IPS DF 19.7 (cell line): ENCODE data around the gene TLR8.
"Not testable (repeated sequence)": the region's sequence is repeated elsewhere in the genome, so short reads cannot be mapped to it uniquely, and the experiment has no call there.

Experiments used
- DNase-seq: peaks from one replicate; pipeline ENCODE4 v3.0.0-alpha.2; 2013; ENCODE audit warnings: low read depth, low spot score

The TLR8 gene

DNA sequence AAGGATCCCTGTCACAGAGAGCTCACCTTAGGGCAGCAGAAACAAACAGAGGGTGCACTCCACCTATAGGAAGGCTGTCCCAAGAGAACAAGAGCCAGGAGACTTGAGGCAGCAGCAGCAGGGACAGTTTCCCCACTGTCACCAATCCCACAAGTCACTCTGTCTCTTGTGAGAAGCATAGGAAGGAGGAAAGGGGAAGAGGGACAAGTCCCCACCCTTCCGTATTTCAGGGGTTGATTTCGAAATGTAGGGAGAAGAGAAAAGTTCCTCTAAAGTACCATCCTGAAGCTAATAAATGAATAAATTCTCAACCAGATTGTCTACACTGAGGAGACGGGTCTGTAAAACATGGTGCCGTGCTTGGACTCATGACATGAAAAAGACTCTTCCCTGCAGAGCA is 9.5 kb upstream of the TLR8 start:
- DNase-seq = no peak

DNA sequence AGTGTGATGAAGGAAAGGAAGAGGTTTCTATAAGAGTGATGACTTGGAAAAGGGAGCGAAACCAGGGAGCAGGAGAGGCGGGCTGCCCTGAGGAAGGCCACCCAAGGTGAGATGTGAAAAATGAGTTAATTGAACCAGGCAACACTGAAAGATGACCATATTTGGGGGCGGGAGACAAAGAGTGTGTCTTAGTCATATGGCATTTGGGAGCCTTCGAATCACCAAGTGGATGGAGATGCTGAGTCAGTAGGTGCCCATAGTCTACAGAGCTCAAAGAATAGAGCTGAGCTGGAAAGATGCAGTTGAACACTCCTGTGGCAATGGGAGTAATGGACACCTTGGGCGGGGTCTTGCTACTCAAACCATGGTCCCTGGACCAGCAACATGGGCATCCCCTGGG is 8.3 kb upstream of the TLR8 start:
- DNase-seq = no peak

DNA sequence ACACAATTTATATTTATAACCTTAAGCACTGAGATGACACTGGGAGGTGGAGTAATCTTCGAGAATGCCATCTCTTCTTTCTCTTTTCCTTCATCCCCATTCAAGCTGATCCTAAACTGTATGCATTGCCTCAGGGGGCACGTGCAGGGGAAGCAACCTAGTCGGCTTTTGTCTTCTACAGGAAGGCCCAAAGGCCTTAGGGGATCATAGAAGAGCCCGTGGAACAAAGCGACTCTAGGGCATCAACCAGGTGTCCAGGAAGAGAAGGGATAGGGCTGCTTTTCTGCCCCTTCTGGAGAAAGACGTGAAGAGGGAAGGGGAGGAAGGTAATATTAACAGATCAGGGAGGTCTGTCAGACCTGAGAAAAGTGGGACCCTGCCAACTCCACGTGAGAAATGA is 6.9 kb upstream of the TLR8 start:
- no peak for DNase-seq

DNA sequence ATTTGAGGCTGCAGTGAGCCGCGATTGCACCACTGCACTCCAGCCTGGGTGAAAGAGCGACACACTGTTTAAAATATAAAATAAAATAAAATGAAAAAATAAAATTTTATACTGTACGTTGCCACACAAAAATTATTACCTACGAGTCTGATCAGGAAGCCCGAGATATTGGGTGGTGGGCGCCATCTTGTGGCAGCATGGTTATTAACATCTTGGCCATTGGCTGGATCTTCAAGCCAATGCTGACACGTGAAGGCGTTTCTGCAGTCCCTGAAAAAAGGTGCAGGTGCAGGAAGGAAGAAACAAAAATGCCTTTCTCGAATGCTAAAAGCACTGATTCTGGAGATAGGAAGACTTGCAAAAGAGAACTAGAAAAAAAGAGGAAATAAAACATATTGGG is 4.9 kb upstream of the TLR8 start:
- no peak for DNase-seq

DNA sequence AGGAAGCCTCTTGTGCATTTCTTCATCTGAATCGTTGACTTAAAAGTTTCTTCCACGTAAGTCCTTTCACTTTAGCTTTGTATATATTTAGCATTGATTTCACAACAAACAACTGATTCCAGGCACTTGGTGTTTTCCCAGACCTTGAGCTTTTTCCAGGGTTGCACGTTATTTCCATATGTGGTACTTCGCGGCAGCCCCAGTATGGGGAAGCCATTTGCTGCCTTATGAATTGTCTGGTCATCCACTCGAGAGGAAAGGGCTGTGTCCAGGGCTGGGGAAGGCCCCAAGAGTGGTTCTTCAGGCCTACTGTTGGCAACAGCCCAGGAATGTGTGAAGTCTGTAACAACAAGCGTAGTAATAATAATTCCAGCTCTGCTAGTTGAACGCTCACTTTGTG is 2.8 kb upstream of the TLR8 start:
- DNase-seq = no peak

DNA sequence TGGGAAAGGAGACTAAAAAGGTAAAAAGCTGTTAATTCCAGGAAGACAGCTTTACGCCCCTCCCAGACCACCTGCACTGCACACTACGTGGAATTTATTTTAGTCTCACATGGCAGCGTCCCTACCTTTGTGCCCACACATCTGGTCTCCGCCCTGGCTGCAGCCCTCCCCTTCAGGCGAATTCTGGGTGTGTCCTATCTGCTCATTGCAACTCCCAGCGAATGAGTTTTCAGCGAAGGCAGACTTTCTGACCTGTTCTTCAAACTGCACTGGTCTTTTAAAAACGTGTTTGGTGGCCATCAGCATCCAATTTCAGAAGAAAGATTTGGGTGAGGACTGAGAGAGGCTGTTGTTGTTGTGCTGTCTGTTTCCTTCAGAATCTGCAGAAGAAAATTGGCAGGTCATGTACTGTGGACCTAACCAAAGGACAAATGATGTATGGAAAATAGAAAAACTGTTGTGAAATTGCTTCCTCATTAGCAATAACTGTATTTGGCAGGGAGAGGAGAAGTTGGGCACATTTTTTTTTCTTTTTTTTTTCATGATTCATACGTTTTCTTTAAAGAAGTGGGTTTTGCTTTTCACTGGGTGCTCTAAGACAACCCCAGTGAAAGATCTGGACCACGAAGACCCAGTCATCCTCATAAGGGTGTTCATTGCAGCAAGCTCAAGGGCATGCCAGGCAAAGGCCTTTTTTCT is 4.2 kb downstream of the TLR8 start:
- no peak for DNase-seq

DNA sequence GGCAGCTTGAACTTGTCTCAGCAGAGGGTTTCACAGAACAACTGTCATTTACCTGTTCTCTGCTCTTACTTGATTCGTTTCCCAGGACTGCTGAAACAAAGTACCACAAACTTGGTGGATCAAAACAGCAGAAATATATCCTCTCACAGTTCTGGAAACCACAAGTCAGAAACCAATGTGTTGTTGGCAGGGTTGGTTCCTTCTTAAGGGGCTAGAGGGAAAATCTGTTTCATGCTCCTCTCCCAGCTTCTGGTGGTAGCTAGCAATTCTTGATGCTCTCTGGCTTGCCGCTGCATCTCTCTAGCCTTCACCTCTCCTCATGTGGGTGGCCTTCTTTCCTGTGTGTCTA is 4.7 kb downstream of the TLR8 start:
- no peak for DNase-seq

DNA sequence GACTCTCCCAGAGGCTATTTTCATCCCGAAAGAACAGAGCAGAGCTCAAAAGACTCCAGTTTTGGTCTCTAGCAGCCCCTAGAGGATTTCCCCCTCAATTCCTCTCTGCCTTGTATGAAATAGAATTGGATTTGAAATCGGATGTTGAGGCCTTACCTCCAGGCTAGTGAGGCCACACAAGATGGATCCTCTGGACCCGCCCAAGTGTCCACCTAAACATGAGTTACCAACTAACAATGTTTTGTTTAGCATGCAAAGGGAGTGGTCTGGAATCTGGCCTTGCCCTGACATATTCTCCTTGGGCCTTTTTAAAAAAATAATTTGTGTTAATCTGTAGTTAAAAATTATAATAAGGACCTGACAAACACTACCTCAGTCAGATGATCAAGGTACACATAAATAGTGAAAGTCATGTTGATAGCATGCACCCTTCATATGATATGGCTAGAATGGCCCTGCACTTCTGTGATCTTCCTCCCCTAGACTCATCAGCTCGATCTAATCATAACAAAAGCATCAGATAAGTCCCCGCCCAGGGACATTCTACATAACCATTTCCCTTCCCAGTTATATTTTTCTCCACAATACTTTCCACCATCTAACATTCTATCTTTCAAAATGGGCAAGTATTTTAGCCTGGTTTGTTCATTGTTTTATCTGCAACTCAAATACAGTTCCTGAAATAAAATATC is 6.5 kb downstream of the TLR8 start:
- DNase-seq = no peak

DNA sequence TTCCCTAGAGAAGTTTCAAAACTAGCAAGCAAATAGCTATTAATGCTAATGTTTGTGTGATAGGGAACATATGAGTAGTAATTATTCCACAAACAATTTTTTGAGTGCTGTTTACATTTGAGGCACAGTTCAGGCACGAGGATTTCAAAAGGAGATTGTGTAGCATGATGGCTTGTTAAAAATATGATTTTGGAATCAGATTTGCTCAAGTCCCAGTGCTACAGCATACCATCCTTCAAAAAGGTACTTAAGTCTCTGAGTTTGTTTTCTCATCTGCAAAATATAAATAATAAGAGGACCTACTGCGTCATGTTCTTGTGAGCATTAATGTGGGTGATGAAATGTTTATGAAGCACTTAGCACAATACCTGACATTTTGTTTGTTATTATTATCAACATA is 11.3 kb downstream of the TLR8 start:
- DNase-seq = no peak

DNA sequence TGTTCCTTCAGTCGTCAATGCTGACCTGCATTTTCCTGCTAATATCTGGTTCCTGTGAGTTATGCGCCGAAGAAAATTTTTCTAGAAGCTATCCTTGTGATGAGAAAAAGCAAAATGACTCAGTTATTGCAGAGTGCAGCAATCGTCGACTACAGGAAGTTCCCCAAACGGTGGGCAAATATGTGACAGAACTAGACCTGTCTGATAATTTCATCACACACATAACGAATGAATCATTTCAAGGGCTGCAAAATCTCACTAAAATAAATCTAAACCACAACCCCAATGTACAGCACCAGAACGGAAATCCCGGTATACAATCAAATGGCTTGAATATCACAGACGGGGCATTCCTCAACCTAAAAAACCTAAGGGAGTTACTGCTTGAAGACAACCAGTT is 12.6 kb downstream of the TLR8 start:
- no peak for DNase-seq

DNA sequence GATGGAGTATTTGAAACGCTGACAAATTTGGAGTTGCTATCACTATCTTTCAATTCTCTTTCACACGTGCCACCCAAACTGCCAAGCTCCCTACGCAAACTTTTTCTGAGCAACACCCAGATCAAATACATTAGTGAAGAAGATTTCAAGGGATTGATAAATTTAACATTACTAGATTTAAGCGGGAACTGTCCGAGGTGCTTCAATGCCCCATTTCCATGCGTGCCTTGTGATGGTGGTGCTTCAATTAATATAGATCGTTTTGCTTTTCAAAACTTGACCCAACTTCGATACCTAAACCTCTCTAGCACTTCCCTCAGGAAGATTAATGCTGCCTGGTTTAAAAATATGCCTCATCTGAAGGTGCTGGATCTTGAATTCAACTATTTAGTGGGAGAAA is 13.2 kb downstream of the TLR8 start:
- no peak for DNase-seq

DNA sequence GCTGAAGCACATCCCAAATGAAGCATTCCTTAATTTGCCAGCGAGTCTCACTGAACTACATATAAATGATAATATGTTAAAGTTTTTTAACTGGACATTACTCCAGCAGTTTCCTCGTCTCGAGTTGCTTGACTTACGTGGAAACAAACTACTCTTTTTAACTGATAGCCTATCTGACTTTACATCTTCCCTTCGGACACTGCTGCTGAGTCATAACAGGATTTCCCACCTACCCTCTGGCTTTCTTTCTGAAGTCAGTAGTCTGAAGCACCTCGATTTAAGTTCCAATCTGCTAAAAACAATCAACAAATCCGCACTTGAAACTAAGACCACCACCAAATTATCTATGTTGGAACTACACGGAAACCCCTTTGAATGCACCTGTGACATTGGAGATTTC is 14.6 kb downstream of the TLR8 start:
- DNase-seq = no peak

DNA sequence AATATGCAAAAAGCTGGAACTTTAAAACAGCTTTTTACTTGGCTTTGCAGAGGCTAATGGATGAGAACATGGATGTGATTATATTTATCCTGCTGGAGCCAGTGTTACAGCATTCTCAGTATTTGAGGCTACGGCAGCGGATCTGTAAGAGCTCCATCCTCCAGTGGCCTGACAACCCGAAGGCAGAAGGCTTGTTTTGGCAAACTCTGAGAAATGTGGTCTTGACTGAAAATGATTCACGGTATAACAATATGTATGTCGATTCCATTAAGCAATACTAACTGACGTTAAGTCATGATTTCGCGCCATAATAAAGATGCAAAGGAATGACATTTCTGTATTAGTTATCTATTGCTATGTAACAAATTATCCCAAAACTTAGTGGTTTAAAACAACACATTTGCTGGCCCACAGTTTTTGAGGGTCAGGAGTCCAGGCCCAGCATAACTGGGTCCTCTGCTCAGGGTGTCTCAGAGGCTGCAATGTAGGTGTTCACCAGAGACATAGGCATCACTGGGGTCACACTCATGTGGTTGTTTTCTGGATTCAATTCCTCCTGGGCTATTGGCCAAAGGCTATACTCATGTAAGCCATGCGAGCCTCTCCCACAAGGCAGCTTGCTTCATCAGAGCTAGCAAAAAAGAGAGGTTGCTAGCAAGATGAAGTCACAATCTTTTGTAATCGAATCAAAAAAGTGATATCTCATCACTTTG is 15.6 kb downstream of the TLR8 start:
- no peak for DNase-seq

DNA sequence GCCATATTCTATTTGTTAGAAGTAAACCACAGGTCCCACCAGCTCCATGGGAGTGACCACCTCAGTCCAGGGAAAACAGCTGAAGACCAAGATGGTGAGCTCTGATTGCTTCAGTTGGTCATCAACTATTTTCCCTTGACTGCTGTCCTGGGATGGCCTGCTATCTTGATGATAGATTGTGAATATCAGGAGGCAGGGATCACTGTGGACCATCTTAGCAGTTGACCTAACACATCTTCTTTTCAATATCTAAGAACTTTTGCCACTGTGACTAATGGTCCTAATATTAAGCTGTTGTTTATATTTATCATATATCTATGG is 16.1 kb downstream of the TLR8 start:
- DNase-seq = no peak

DNA sequence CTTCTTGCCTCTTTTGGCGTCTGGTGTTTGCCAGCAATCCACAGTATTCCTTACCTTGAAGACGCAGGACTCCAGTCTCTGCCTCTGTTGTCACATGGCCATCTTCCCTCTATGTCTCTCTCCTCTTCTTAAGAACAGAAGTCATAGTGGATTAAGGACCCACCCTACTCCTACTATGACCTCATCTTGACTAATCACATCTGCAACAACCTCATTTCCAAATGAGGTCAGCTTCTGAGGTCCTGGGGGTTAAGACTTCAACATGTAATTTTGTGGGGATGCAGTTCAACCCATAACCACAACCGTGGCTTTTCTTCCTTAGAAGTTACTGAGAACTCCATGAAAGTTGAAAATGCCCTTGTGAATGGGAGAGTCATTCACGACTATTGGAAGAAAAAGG is 23.3 kb downstream of the TLR8 start:
- DNase-seq = no peak

DNA sequence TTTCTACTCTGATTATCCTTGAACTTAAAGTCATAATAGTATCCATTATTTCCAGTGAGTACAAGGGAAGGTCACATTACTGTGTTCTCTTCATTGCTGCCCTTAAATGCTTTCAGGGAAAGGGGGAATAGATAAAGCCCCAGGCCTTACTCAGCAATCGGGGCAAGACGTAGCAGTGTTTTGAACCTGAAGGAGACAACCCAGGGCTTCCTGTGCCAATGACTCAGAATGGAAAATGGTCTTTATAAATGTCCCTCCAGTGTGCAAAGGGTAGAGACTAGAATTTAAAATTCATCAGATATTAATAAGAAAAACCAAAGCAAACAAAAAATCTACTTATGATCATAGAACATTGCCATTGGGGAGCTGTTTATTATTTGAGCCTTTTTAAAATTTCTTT is 23.7 kb downstream of the TLR8 start:
- DNase-seq = no peak

DNA sequence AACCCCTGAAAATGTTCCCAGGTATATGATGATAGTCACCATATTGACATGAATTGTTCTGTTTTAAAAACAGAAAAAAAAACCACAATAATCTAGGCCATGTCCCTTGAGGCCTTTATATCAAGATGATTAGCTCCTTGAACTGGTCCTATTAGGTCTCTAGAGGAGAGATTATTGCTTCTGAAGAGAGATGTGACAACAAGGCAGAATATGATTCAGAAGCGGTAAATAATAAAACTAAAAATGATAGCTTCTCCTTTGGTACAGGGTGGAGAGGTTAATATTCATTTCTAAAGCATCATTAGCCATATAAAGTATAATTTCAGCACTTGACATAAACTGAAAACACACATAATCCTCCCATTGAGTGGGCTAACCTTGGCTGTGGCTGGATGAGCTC is 25.8 kb downstream of the TLR8 start:
- no peak for DNase-seq

DNA sequence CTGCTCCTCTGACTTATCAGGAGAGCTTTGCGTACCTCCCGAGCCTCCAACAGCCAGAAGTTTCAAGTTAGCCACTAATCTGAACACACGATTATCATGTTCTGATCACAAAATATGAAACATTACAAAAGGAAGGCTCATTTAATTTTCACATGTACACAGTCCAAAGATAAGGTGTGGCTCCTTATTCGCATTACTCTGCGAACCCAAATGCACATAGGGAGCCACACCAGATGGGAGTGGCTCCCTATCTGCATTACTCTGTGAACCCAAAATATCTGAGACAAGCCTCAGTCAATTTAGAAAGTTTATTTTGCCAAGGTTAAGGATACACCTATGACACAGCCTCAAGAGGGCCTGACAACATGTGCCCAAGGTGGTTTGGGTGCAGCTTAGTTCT is 28.4 kb downstream of the TLR8 start:
- DNase-seq = no peak

DNA sequence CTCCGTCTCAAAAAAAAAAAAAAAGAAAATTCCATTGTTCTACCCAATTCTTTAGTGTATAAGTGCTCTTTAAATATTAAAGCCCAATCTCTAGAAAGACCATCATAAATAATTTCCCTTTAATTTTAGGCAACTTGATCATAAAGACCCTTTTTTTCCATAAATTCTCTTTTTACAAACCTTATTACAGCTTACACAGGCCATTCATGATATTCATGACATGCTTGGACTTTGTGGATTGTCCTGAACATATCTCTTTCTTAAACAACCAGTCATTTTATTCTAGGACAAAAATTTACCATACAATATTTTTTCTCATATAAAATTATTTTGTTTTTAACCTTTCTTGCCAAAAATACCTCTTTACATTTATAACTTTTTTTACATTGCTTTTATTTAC is 30.5 kb downstream of the TLR8 start:
- no peak for DNase-seq

DNA sequence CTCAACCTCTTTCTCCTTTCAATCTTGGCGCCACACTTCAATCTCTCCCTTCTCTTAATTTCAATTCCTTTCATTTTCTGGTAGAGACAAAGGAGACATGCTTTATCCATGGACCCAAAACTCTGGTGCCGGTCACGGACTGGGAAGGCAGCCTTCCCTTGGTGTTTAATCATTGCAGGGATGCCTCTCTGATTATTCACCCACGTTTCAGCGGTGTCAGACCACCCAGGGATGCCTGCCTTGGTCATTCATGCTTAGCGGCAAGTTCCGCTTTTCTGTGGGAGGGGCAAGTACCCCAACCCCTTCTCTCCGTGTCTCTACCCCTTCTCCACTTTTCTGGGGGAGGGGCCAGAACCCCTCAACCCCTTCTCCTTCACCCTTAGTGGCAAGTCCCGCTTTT is 34.1 kb downstream of the TLR8 start:
- DNase-seq = not testable (repeated sequence)

DNA sequence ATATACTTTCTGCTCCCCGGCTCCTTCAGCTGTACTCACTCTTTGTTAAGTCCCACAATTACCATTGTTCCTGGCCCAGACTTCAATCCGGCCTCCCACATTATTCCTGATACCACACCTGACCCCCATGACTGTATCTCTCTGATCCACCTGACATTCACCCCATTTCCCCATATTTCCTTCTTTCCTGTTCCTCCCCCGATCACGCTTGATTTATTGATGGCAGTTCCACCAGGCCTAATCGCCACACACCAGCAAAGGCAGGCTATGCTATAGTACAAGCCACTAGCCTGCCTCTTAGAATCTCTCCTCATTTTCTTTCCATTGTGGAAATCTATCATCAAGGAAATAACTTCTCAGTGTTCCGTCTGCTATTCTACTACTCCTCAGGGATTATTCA is 37.2 kb downstream of the TLR8 start:
- not testable (repeated sequence) for DNase-seq

DNA sequence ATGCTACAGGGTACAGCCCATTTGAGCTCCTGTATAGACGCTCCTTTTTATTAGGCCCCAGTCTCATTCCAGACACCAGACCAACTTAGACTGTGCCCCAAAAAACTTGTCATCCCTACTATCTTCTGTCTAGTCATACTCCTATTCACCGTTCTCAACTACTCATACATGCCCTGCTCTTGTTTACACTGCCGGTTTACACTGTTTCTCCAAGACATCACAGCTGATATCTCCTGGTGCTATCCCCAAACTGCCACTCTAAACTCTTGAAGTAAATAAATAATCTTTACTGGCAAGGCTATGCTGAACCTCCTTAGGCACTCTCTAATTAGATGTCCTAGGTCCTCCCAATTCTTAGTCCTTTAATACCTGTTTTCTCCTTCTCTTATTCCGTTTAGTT is 38.0 kb downstream of the TLR8 start:
- not testable (repeated sequence) for DNase-seq

DNA sequence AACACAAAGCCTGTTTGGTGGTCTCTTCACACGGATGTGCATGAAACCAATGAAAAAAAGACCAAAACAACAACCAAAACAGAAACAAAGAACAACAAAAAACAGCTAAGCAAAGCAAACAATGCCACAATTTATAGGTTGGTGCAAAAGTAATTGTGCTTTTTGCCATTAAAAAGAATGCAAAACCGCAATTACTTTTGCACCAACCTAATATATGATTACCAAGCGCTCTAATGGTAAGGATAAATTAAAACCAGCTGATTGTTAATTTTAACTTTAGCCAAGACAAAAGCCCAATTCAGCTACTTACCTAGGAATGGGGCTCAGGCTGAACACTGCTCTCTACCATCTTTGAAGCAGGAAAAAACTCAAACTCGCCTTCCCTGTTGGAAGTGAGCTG is 39.1 kb downstream of the TLR8 start:
- no peak for DNase-seq
